NCI-H1930 (cell line): ENCODE measurements around the gene SAMD4A.
A peak's percentile ranks its signal among the peaks of the same experiment; 100 is the strongest.

ENCODE experiments used
- DNase-seq, 2 experiments: peaks; one replicate each; lab custom pipeline; 2025; lab: John Stamatoyannopoulos, UW

Gene SAMD4A

DNA sequence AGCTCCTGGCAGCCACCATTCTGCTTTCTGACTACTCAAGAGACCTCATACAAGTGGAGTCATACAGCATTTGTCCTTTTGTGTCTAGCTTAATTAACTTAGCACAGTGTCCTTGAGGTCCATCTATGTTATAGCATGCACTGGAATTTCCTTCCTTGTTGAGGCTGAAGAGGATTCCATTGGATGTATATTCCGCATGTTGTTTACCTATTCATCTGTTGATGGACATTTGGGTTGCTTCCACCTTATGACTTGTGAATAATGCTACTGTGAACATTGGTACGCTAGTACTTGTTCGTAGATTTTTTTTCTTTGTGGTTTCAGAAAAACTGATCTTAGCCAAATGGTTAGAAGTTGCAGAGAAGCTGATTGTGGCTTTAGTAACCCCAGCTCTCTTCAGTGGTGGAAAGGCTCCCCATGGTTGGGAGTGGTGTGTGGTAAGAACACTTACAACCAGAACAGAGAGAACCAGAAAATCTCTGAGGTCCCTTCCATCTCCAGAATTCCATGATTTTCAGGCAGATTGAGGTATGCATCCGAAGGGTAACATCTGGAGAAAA, 118.4 kb downstream of the SAMD4A start:
- DNase-seq: no peak

DNA sequence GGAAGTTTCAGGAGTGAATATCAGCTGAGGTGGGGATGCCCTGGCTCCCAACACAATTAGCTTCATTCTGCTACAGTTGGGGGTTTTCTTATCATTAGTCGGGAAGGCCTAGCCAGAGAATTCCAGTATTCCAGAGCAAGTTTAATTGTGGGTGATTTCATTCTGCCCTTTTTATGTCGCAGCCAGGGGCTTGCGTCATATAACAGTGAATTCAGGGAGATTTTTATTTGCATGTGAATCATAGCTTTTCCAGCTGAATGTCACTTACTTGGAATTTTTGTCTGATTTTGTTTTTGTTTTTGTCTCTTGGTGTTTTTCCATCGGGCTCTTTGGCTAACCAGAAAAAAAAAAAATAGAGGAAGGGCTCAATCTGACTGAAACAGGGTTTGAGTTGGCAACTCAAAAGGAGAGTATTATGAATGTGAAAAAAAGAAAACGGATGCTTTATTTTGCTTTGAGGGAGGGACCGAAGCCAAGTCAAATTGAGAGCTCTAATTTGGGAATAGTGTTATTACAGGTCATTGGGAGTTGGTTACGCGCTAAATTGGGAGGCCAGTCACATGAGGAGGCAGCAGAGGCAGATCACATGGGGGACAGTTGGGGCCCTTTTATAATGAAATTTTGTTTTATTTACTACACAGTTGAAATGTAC, 119.4 kb downstream of the SAMD4A start:
- DNase-seq: no peak

DNA sequence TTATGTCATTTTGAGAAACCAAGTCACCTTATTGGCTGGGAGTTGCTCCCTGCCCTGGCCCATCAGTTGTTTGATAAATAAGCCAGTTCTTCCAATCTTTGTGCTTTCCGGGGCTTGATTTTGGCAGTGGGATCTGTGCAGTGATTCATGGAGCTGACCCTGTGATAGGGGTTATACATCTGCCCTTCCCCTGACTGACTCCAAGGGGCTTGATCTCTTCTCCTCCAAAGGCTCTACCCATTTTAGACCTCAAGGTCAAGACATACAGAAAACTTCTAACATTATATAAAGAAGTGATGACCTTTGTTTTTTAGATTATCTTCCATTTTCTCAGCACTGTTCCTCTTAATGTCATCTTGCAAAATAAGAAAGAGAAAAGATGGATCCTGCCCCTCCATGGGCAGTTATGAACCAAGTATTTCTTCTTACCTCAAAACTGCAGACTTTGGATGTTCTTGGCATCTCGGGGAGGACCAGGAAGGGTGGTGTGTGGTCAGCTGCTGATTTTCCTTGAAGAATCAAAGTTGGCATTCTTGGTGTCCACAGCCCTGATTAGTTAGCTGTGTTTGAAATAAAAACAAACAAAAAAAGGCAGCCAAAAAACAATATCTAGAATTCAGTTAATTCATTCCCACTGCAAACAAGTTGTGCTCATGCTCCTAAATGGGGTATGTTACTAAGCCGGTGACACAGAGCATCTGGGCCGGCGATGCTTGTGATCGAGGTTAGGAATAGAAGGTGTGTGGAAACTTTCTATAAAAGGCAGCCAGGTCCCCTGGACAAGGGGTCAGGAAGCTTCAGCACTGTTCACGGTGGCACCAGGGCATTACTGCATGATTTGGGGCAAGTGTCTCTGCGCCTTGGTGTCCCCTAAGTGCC, 120.2 kb downstream of the SAMD4A start:
- no peak for DNase-seq

DNA sequence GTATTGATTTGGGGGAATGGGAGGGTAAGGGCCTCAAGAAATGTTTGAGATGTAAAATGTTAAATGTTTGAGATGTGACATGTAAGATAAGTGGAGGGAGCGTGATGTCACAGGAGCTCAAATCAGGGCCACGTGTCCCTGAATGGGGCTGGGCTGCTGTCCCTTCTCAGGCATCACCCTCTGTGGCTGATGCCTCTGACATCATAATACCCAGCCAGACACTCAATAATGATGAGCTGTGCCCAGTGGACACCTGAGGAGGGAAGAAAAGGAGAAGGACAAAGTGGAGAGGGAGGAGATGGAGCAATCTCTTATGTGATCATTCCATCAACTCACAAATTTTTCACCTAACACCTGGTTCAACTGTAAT, 120.8 kb downstream of the SAMD4A start:
- no peak for DNase-seq

DNA sequence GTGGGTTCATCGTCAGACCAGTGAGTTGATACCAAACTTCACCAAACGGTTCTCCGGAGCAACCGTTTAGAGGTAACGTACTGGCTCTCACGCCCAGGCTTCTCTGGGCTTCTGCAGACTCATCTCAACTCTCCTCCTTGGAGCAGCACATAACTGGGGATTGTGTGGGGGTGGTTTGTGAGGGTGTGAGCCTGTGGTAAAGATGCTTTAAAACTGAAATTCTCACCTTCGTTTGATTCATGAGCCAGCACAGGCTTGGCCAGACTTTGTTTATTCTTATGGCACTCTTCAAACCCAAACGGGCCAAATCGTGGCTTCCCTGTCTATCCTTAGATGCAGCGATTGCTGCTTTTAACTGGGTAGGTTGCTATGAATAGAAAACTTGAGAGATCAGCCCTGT, 121.3 kb downstream of the SAMD4A start:
- no peak for DNase-seq

DNA sequence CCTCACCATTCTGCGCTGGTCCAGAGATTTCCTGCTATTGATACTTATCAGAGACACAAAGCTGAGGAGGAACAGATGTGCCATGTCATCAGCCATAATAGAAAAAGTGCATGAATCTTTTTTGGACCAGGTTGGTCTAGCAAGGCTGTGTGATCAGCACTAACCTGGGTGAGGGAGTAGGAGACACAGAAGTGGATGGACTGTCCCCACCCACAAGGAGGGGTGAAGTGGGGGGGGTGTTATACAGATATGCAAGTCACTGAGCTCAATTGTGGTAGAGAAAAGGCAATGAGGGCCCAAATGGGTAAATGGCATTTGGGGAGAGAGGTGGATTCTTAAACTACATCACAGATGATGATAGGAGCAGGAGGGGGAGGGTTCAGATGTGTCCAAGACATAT, 123.0 kb downstream of the SAMD4A start:
- no peak for DNase-seq

DNA sequence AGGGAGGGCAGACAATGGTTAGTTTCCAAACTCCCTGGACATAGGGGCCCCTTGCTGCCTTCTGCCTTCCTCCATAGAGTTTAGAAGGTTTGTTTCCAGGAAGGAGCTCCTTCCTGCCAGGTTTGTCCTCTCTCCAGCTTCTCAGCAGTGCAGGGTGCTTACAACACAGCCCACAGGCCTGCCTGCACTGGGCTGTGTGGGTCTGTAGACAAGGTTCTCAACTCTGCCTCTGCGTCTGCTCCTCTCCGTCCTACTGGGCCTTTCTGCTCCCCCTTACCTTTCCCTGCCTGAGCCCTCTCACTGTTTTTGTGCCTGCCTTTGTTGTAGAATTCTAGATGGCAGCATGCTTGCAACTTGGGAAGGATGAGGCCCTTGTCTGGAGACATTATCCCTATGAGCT, 124.0 kb downstream of the SAMD4A start:
- DNase-seq: no peak

DNA sequence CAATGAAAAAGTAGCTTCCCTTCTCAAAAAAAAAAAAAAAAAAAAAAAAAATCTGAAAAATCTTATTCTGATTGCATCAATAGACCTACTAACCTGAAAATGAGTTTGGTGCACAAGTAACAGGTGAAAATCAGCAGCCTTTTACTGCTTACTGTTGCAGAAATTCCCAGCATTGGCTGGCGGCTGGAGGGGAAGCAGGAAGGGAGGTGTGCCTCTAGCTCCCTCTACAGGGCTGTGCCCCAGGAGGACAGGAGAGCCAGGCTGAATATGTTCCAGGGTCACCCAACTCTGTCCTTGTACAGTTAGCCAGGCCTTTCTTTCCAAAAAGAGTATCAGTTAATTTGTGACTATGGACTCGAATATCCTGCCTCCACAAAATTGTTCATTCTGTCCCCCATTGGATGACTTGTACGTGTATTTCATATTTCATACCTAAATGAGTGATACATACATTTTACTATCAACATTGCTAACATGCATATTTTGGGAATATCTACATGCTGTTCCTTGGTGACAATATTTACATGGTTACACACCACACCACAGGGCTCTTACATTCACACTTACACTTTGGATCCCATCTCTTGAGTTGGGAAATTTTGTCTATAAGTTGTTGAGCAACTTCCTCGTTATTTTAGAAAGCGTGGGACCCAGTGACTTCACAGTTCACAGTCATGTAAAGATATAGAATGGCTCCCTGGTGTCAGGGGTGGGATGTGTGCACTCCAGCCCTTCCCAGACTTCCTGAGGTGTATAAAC, 124.8 kb downstream of the SAMD4A start:
- DNase-seq: peak in 1 of 2 experiments; percentile 54

DNA sequence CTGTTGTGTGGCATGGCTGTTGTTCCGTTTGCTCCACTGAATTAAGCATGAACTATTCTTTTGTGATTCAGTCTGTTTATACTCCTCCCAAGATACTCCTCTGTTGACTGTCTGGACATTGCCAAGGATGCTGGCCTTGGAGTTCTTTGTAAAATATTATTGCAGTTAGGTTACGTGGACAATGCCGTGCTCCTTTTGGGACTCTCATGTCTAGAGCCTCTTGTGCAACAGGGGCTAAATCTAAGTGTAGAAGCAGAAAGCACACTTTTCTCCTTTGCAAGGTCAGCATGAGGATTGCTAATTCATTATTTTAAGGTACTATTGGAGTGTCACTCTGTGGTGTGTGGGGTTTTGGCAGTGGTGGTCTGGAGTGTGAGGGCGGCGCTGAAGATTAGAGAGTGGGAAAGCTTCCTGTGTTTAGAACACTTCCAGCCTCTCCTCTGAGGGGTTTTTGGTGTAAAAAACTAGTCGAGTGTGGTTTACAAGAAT, 125.4 kb downstream of the SAMD4A start:
- DNase-seq: no peak

DNA sequence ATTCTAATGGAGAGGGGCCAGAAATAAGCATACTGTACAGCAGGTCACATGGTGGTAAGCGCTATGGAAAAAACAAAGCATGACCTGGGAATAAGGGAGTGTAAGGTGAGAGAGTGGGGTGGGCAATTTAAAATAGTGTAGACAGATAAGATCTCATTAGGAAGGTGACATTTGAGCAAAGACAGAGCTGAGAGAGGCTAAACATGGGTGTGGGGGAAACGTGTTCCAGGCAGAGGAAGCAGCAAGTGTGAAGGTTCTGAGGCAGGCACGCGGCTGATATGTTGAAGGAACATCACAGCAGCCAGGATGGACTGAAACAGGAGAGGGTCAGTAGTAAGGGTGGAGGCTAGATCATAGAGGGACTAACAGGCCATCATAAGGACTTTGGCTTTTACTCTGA, 126.8 kb downstream of the SAMD4A start:
- DNase-seq: no peak

DNA sequence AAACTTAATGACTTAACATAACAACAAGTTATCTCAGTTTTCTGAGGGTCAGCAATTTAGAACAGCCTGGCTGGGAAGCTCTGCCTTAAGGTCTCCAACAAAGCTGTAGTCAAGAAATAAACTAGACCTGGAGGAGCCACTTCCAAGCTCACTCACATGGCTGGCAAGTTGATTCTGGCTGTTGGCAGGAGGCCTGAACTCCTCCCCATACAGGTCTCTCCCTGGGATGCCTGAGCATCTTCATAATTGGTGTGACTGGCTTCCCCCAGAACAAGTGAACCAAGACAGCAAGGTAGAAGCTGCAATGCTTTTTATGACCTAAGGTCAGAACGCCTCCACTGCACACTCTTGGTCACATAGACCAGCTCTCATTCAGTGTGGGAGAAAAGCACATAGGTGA, 128.3 kb downstream of the SAMD4A start:
- no peak for DNase-seq

DNA sequence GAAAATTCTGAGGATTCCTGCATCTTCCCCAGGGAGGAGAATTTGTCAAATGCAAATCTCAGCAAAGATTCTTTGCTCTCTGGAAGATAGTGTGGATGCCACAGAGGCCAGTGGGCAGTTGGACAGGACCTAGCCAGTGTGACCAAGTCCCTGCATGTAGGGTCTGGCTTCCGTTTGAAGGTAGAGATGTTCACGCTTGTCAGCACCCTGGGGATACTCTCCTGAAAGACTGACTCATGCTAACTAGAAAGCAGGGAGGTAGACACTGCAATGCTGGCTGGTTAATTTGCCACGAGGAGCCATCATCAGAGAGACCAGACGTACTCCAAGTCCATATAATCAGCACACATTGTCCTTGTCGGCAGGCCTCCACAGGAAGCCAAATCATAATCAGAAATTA, 130.1 kb downstream of the SAMD4A start:
- no peak for DNase-seq

DNA sequence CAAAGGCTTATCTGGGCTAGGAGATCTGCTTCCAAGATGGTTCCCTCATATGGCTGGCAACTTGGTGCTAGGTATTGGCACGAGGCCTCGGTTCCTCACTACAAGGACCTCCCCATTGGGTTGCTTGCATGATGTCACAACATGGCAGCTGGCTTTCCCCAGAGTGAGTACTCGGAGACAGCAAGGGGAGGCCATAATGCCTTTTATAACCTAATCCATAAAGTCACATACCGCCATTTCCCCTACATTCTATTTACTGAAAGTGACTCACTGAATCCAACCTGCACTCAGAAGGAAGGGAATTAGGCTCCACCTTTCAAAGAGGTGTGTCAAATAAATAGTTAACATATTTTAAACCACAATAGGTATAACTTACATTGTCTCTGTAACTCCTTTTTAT, 130.9 kb downstream of the SAMD4A start:
- no peak for DNase-seq

DNA sequence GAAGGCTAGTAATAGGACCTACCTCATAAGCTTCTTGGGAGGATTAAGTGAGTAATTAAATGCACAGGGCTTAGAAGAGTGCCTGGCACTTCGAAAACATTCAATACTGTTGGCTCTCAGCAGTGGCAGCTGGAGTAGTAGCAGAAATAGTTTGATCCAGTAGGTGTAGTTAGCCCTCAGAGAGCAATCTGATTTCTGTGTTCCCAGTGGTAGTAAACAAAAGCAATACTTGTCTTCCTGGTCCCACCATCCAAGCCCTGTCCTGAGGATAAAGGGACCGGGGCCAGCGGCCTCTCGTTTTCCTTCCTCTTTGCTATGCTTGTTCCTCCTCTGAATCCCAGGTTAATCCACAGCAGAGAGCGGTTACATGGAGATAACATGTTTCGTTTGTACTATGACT, 131.6 kb downstream of the SAMD4A start:
- DNase-seq: no peak

DNA sequence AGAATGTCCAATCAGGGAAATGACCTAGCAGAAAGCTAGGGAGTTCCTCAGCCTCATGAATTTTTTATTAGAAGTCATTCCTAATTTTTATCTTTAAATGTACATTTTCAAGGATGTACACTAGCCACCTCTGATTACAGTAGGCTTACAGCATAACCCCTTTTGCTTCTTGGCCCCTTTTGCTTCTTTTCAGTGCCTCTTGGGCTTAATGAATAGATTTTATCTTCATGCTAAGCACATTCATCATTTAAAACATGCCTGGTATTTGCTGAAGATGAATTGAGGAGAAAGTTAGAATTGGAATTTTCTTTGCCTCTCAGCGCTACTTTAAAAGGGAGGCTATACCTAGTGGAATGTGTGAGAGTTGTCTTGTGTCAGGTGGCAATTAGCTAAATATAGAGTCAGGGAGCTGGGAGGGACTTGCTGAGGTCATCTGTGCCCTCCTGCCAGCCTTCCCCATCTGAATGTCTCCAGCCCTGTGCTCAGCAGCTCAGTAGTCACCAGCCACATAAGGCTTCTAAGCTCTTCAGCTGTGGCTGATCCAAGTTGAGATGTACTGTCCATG, 132.1 kb downstream of the SAMD4A start:
- no peak for DNase-seq

DNA sequence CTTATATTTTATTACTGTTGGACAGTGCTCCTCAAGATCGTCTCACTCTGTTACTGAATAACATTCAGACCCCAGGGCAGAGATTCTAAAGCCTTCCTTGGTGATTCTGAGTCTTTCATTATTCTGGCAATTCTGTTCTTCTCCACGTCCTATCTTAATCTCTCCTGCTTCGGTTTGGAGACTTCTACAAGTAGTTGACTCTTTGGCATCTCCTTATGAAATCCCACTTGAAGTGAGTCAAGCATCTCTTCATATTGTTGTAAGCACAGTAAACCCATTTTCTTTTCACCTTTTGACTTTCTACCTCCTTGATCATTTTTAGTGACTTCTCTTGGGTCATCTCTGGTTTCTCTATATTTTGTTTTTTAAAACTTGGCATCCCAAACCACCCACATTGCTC, 132.8 kb downstream of the SAMD4A start:
- DNase-seq: no peak

DNA sequence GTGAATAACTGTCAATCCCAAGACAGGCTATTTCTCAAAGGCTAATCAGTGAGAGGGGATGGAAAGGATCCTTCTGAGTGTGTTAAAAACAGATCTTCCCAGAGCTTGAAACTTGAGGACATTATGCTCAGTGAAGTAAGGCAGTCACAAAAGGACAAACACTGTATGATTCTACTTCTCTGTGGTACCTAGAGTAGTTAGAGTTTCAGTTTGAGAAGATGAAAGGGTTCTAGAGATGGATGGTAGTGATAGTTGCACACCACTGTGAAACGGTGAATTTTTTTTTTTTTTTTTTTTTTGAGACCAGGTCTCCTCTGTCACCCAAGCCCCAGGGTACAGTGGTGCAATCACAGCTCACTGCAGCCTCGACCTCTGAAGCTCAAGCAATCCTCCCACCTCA, 133.8 kb downstream of the SAMD4A start:
- DNase-seq: no peak

DNA sequence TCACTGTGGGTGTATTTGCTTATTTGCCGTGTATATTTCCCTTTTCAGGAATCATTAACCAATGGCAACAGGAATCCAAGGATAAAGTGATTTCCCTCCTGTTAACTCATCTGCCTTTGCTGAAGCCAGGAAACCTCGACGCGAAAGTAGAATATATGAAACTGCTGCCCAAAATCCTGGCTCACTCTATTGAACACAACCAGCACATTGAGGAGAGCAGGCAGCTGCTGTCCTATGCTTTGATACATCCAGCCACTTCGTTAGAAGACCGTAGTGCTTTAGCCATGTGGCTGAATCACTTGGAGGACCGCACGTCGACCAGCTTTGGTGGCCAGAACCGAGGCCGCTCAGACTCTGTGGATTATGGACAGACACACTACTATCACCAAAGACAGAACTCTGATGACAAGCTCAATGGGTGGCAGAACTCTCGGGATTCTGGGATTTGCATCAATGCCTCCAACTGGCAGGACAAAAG, 135.1 kb downstream of the SAMD4A start:
- no peak for DNase-seq

DNA sequence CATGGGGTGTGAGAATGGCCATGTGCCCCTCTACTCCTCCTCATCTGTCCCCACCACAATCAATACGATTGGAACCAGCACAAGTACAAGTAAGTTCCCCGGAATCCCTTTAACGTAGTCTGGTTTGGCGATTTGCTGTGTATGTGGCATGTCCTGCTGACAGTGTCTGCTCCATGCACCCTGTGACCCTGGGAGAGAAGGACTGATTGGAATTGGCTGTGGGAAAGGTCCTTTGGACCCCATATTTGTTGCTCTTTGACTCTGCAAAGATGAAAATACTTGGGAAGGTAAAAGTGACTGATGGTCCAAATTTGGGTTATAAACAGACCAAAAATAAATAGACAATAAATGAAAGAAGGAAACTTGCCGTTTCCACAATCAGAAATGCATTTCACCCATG, 135.6 kb downstream of the SAMD4A start:
- DNase-seq: no peak

DNA sequence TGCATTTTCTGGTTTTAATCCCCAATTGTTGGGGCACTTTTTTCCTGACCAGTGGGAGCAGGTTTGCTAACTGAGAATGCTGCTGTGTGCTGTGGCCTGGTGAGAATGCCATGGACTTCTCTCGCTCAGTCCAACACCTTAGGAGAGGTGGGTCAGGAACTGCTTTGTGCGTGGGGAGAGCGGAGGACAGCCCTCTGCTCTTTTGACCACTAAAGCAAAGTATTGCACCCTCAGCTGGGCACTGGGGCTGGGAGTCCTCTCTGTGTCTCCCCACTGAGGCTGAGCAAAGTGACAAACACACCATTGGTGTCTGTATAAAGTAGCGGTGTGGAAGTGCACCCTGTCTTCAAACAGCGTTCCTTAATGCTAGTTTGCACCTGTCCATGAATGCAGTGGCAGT, 136.2 kb downstream of the SAMD4A start:
- DNase-seq: no peak

DNA sequence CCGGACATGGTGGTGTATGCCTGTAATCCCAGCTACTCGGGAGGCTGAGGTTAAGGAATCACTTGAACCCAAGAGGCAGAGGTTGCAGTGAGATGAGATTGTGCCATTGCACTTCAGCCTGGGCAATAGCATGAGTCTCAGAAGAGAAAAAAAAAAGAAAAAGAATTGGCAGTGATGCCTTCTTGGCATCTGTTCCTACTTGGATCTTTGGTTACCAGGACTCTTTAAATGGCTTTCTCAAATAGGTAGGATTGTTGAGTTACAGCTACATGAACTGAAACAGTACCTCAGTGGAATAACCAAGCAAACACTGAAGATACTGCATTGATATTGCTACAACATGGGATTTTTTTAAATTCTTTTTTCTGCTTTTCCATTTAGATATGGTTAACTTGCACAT, 136.8 kb downstream of the SAMD4A start:
- no peak for DNase-seq

DNA sequence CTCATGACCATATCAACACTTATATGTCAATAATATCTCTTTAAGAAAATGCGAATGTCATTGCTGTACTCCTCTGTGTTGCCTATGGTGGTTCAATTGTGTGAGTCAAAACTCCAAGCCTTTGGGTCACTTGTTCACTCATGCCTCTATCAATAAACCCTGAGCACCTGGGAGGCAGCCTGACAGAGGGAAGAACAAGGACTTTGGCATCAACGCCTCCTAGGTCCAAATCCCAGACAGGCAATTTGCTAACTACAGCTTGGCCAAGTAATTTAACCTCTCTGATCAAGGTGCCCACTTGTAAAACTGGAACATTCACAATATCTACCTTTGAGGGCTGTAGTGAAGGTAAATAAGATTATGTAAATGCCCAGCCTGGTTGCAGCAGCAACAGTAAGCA, 137.8 kb downstream of the SAMD4A start:
- no peak for DNase-seq
